COR-L47 (cell line): Measurements from ENCODE around the gene GEMIN8.

Experiments
- DNase-seq: peaks from one replicate; lab custom pipeline; 2025; lab: John Stamatoyannopoulos, UW

The GEMIN8 gene

GRCh38 chrX:14029425-14030173, at the start of gene GEMIN8:
Gene GEMIN8 (minus strand): TSS chrX:14029892. CDS start chrX:14021478, 8,414 bp downstream.
- DNase-seq: peak; percentile 91

- no peak for DNase-seq
These were observed 46.9 kb upstream of the GEMIN8 start for GRCh38 chrX:14076639-14077038.

- no peak for DNase-seq
These were observed 43.9 kb upstream of the GEMIN8 start for GRCh38 chrX:14073556-14073955.

GRCh38 chrX:14073071-14073470, 43.4 kb upstream of the GEMIN8 start:
- no peak for DNase-seq

GRCh38 chrX:14065800-14066199, 36.1 kb upstream of the GEMIN8 start:
- DNase-seq: no peak

- no peak for DNase-seq
These were observed 35.1 kb upstream of the GEMIN8 start for GRCh38 chrX:14064626-14065432.

- DNase-seq: no peak
These were observed 32.8 kb upstream of the GEMIN8 start for GRCh38 chrX:14062524-14062923.

GRCh38 chrX:14056206-14056605, 26.5 kb upstream of the GEMIN8 start:
- no peak for DNase-seq

GRCh38 chrX:14051416-14051815, 21.7 kb upstream of the GEMIN8 start:
- no peak for DNase-seq

GRCh38 chrX:14050709-14051108, 21.0 kb upstream of the GEMIN8 start:
- DNase-seq: no peak

- no peak for DNase-seq
These were observed 13.5 kb upstream of the GEMIN8 start for GRCh38 chrX:14043209-14043608.

GRCh38 chrX:14039344-14039743, 9.7 kb upstream of the GEMIN8 start:
- DNase-seq: no peak

GRCh38 chrX:14038375-14039085, 8.8 kb upstream of the GEMIN8 start:
- DNase-seq: no peak

- peak; percentile 27 for DNase-seq
These were observed 2.7 kb upstream of the GEMIN8 start for GRCh38 chrX:14032406-14032805.

- DNase-seq: no peak
These were observed 460 bp upstream of the GEMIN8 start for GRCh38 chrX:14030174-14030530.

- no peak for DNase-seq
These were observed 660 bp downstream of the GEMIN8 start for GRCh38 chrX:14029039-14029424.

- no peak for DNase-seq
These were observed 1.2 kb downstream of the GEMIN8 start for GRCh38 chrX:14028473-14028872.

GRCh38 chrX:14027511-14028019, 2.1 kb downstream of the GEMIN8 start:
- DNase-seq: no peak

GRCh38 chrX:14027036-14027435, 2.7 kb downstream of the GEMIN8 start:
- peak; percentile 54 for DNase-seq

- DNase-seq: no peak
These were observed 3.6 kb downstream of the GEMIN8 start for GRCh38 chrX:14026121-14026520.

- no peak for DNase-seq
These were observed 7.7 kb downstream of the GEMIN8 start for GRCh38 chrX:14022019-14022418.

GRCh38 chrX:14017399-14017798, 12.3 kb downstream of the GEMIN8 start:
- DNase-seq: no peak

GRCh38 chrX:14015941-14016340, 13.8 kb downstream of the GEMIN8 start:
- no peak for DNase-seq
